NCI-H187 (cell line): ENCODE data around the gene STX3.
"Not testable (repeated sequence)": the region's sequence is repeated elsewhere in the genome, so short reads cannot be mapped to it uniquely, and the experiment has no call there.

Experiments used
- DNase-seq, 2 experiments: peaks; one replicate each; lab custom pipeline; 2025; lab: John Stamatoyannopoulos, UW

Gene STX3

GRCh38 chr11:59842316-59842715, 87.1 kb downstream of the STX3 start:
- DNase-seq = no peak

GRCh38 chr11:59845399-59845798, 90.2 kb downstream of the STX3 start, which contains the start of gene CBLIF:
Gene CBLIF (minus strand): TSS chr11:59845499. CDS start chr11:59845453, 46 bp downstream.
- DNase-seq = no peak

GRCh38 chr11:59846556-59846955, 91.4 kb downstream of the STX3 start:
- DNase-seq = no peak

GRCh38 chr11:59847626-59848025, 92.5 kb downstream of the STX3 start:
- no peak for DNase-seq

- not testable (repeated sequence) for DNase-seq
Observed at GRCh38 chr11:59848439-59848838, 93.3 kb downstream of the STX3 start.

GRCh38 chr11:59849129-59849528, 94.0 kb downstream of the STX3 start:
- no peak for DNase-seq

GRCh38 chr11:59849551-59849950, 94.4 kb downstream of the STX3 start:
- not testable (repeated sequence) for DNase-seq

GRCh38 chr11:59851416-59851815, 96.2 kb downstream of the STX3 start:
- not testable (repeated sequence) for DNase-seq

- no peak for DNase-seq
Observed at GRCh38 chr11:59854871-59855270, 99.7 kb downstream of the STX3 start.
